H9 (cell line): ENCODE data around the gene FAM78B. TPM values are rescaled to one million over a fixed set of nuclear protein-coding genes. Genes with fewer than 3 reads are reported as not detected.
A peak's percentile ranks its signal among the peaks of the same experiment; 100 is the strongest.

Experiments
- DNase-seq: peaks from one replicate; pipeline ENCODE4 v3.0.0-alpha.2; 2017
- H2AFZ ChIP-seq: one replicate; pipeline ENCODE4 v1.6.1; 2013; ENCODE audit warnings: mild to moderate bottlenecking, low read length, control low read depth, moderate library complexity
- H2AK5ac ChIP-seq: 2 replicates; pipeline ENCODE4 v1.6.1; 2013; ENCODE audit warnings: low read length, control low read depth, mixed read lengths; ENCODE audit not compliant: insufficient read length
- H2BK120ac ChIP-seq: one replicate; pipeline ENCODE4 v1.6.1; 2013; ENCODE audit warnings: low read depth, mild to moderate bottlenecking, low read length, control low read depth, inconsistent platforms; ENCODE audit not compliant: poor library complexity, severe bottlenecking
- H2BK12ac ChIP-seq: 2 replicates; pipeline ENCODE4 v1.6.1; 2013; ENCODE audit warnings: low read length, control low read depth, mixed read lengths, low read depth; ENCODE audit not compliant: insufficient read length
- H2BK15ac ChIP-seq: 2 replicates; pipeline ENCODE4 v1.6.1; 2013; ENCODE audit warnings: low read depth, low read length, control low read depth
- H2BK20ac ChIP-seq: one replicate; pipeline ENCODE4 v1.6.1; 2013; ENCODE audit warnings: low read depth, mild to moderate bottlenecking, low read length, control low read depth, inconsistent platforms; ENCODE audit not compliant: poor library complexity, severe bottlenecking
- H2BK5ac ChIP-seq: 2 replicates; pipeline ENCODE4 v1.6.1; 2013; ENCODE audit warnings: low read length, control low read depth, mixed read lengths; ENCODE audit not compliant: insufficient read length
- H3K14ac ChIP-seq: 2 replicates; pipeline ENCODE4 v1.6.1; 2013; ENCODE audit warnings: low read length, control low read depth; ENCODE audit not compliant: insufficient read depth
- H3K18ac ChIP-seq: 2 replicates; pipeline ENCODE4 v1.6.1; 2013; ENCODE audit warnings: low read depth, mild to moderate bottlenecking, mixed read lengths, low read length, control low read depth; ENCODE audit not compliant: insufficient read length
- H3K23ac ChIP-seq: 2 replicates; pipeline ENCODE4 v1.6.1; 2013; ENCODE audit warnings: low read length, control low read depth, mixed read lengths, low read depth; ENCODE audit not compliant: insufficient read length
- H3K23me2 ChIP-seq: 2 replicates; pipeline ENCODE4 v1.6.1; 2013; ENCODE audit warnings: low read depth, mild to moderate bottlenecking, mixed read lengths, low read length, control low read depth; ENCODE audit not compliant: insufficient read length, poor library complexity, severe bottlenecking
- H3K27ac ChIP-seq: 2 replicates; pipeline ENCODE4 v1.5.1; 2013; ENCODE audit warnings: low read length, control low read depth, mixed read lengths, low read depth; ENCODE audit not compliant: insufficient read length
- H3K27me3 ChIP-seq: 2 replicates; pipeline ENCODE4 v1.6.1; 2013; ENCODE audit warnings: low read length, control low read depth, inconsistent platforms; ENCODE audit not compliant: insufficient read depth
- H3K4ac ChIP-seq: 2 replicates; pipeline ENCODE4 v1.6.1; 2013; ENCODE audit warnings: low read depth, mild to moderate bottlenecking, control low read depth, inconsistent platforms, low read length, moderate library complexity
- H3K4me1 ChIP-seq: 2 replicates; pipeline ENCODE4 v1.6.1; 2013; ENCODE audit warnings: low read length, control low read depth, inconsistent platforms; ENCODE audit not compliant: insufficient read depth
- H3K4me2 ChIP-seq: 2 replicates; pipeline ENCODE4 v1.6.1; 2013; ENCODE audit warnings: low read length, control low read depth, mixed read lengths; ENCODE audit not compliant: insufficient read length, insufficient read depth
- H3K56ac ChIP-seq: 2 replicates; pipeline ENCODE4 v1.6.1; 2013; ENCODE audit warnings: low read depth, mild to moderate bottlenecking, mixed read lengths, low read length, control low read depth; ENCODE audit not compliant: insufficient read length
- H3K79me1 ChIP-seq: 2 replicates; pipeline ENCODE4 v1.6.1; 2013; ENCODE audit warnings: low read depth, mild to moderate bottlenecking, moderate library complexity, low read length, control low read depth, inconsistent platforms; ENCODE audit not compliant: insufficient read depth, poor library complexity, severe bottlenecking
- H3K79me2 ChIP-seq: 2 replicates; pipeline ENCODE4 v1.6.1; 2013; ENCODE audit warnings: low read length, control low read depth, inconsistent platforms; ENCODE audit not compliant: insufficient read depth
- H3K9ac ChIP-seq: 2 replicates; pipeline ENCODE4 v1.6.1; 2013; ENCODE audit warnings: low read length, control low read depth, mixed read lengths; ENCODE audit not compliant: insufficient read length; ENCODE audit errors: extremely low read depth
- H3K9me3 ChIP-seq: one replicate; pipeline ENCODE4 v1.6.1; 2013; ENCODE audit warnings: low read depth, low read length, inconsistent platforms; ENCODE audit not compliant: control insufficient read depth
- H3T11ph ChIP-seq: one replicate; pipeline ENCODE4 v1.6.1; 2013; ENCODE audit warnings: mild to moderate bottlenecking, low read length, control low read depth, inconsistent platforms
- H4K20me1 ChIP-seq: one replicate; pipeline ENCODE4 v1.6.1; 2013; ENCODE audit not compliant: control insufficient read depth, insufficient read length, insufficient read depth
- H4K5ac ChIP-seq: 2 replicates; pipeline ENCODE4 v1.6.1; 2013; ENCODE audit warnings: low read depth, mild to moderate bottlenecking, mixed read lengths, low read length, control low read depth; ENCODE audit not compliant: insufficient read length
- H4K8ac ChIP-seq: replicated peaks from 2 replicates; pipeline ENCODE4 v1.6.1; 2013; ENCODE audit warnings: low read length, control low read depth, mixed read lengths, low read depth; ENCODE audit not compliant: insufficient read length
- H4K91ac ChIP-seq: 2 replicates; pipeline ENCODE4 v1.6.1; 2013; ENCODE audit warnings: low read depth, mild to moderate bottlenecking, moderate library complexity, mixed read lengths, low read length, control low read depth; ENCODE audit not compliant: insufficient read length
- H3K27ac Mint-ChIP-seq, 3 experiments: 2 replicates in 2 of 3; 3 replicates in 1 of 3; pipeline ENCODE4 v1.8.0; 2020 to 2021; ENCODE audit warnings: mixed read lengths in 3 of 3, mild to moderate bottlenecking in 1 of 3, moderate library complexity in 1 of 3
- H3K27me3 Mint-ChIP-seq: 2 replicates; pipeline ENCODE4 v1.8.0; 2021; ENCODE audit warnings: low read depth, mild to moderate bottlenecking, moderate library complexity, mixed read lengths
- H3K36me3 Mint-ChIP-seq, 3 experiments: 2 replicates in 2 of 3; 3 replicates in 1 of 3; pipeline ENCODE4 v1.8.0; 2020 to 2021; ENCODE audit warnings: low read depth in 3 of 3, mixed read lengths in 3 of 3; ENCODE audit not compliant: insufficient read depth in 1 of 3
- H3K4me1 Mint-ChIP-seq, 2 experiments: 2 replicates each; pipeline ENCODE4 v1.8.0; 2020; ENCODE audit warnings: mixed read lengths in 2 of 2
- H3K4me3 Mint-ChIP-seq, 2 experiments: 2 replicates in 1 of 2; 3 replicates in 1 of 2; pipeline ENCODE4 v1.8.0; 2020 to 2021; ENCODE audit warnings: mild to moderate bottlenecking in 2 of 2, mixed read lengths in 2 of 2, moderate library complexity in 1 of 2
- H3K9me3 Mint-ChIP-seq, 2 experiments: 2 replicates in 1 of 2; 3 replicates in 1 of 2; pipeline ENCODE4 v1.8.0; 2020; ENCODE audit warnings: mild to moderate bottlenecking in 2 of 2, mixed read lengths in 2 of 2, moderate library complexity in 1 of 2
- WGBS: extraction: QIAGEN DNeasy Blood & Tissue Kit; methylation state at CpG from one replicate; pipeline ENCODE4 v1.1.7; 2013; ENCODE audit warnings: missing lambda C conversion rate, low lambda C conversion rate, mixed read lengths; ENCODE audit not compliant: insufficient read length; ENCODE audit errors: extremely low coverage; 5-methylcytosine and 5-hydroxymethylcytosine counted together
- total RNA-seq: library from RNA; stranded (reverse); gene quantifications from 2 replicates; pipeline ENCODE4 v1.2.1, GENCODE V29; 2021
- TF ChIP-seq, protein P1 (sequence below): fragments of 200-600 bp; sonication (generic); conservative IDR thresholded peaks from 3 replicates; pipeline ENCODE4 v1.8.0; 2021; ENCODE audit warnings: antibody characterized with exemption, mild to moderate bottlenecking

Gene FAM78B
- total RNA-seq, 1 experiment from 2014 or later: 2.3 TPM

DNA sequence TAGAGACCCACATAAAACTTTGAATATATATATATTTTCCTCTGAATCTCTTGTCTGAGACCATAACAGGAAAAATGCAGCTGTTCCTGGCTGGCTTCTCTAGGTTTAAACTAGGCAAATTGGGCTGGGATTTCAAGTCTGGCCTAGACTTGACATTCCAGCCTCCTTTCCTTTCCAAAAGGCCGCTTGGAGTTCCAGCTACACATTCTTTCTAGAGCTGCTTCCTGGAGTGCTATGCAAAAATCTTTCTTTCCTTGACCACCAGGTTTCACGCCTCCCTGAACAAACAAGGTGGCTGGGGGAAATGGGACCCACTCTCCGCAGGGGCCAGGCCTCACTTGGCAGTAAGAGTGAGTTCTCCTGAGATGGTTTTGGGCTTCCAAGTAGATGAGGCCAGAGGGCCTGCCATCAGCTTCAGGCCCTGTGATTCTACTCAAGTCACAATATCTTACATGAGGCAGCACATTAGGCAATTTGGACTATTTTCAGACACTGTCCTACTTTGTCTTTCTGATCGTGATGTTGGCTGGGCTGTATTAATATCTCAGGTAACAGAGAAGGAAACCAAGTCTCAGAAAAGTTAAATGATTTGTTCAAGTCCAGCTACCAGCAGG lies 102.4 kb downstream of the FAM78B start:
- Histone ChIP-seq H4K8ac (no peak overlapping the region), H3K79me2 (no peaks in the 10 kb centered on the region), H3K4ac (no peak overlapping the region), H4K91ac (no peak overlapping the region), H3K56ac (no peak overlapping the region), H2AFZ (no peak overlapping the region), H2BK12ac (no peak overlapping the region), H3K4me2 (no peak overlapping the region), H3K23me2 (no peaks in the 10 kb centered on the region), H3K23ac (no peak overlapping the region), H3K27ac (no peak overlapping the region), H3K27me3 (no peaks in the 10 kb centered on the region), H3K79me1 (no peaks in the 10 kb centered on the region), H3K18ac (no peak overlapping the region), H2AK5ac (no peak overlapping the region), H3T11ph (no peak overlapping the region), H2BK20ac (no peak overlapping the region), H3K9ac (no peak overlapping the region), H4K5ac (no peak overlapping the region), H3K4me1 (no peaks in the 10 kb centered on the region; the same call in 1 of the 2 replicates), H2BK5ac (no peak overlapping the region), H3K14ac (no peak overlapping the region), H2BK120ac (no peak overlapping the region), H3K9me3 (no peaks in the 10 kb centered on the region), H2BK15ac (no peak overlapping the region), H4K20me1 (no peaks in the 10 kb centered on the region)
- H3K9me3 Mint-ChIP-seq: no peaks in the 10 kb centered on the region; a peak in 1 of 5 replicates
- H3K4me3 Mint-ChIP-seq: no peak overlapping the region
- peaks cover 2% of the 10 kb centered on the region; the same call in 1 of the 2 replicates for H3K27me3 Mint-ChIP-seq
- TF ChIP-seq, protein P1, sequence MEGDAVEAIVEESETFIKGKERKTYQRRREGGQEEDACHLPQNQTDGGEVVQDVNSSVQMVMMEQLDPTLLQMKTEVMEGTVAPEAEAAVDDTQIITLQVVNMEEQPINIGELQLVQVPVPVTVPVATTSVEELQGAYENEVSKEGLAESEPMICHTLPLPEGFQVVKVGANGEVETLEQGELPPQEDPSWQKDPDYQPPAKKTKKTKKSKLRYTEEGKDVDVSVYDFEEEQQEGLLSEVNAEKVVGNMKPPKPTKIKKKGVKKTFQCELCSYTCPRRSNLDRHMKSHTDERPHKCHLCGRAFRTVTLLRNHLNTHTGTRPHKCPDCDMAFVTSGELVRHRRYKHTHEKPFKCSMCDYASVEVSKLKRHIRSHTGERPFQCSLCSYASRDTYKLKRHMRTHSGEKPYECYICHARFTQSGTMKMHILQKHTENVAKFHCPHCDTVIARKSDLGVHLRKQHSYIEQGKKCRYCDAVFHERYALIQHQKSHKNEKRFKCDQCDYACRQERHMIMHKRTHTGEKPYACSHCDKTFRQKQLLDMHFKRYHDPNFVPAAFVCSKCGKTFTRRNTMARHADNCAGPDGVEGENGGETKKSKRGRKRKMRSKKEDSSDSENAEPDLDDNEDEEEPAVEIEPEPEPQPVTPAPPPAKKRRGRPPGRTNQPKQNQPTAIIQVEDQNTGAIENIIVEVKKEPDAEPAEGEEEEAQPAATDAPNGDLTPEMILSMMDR: no peak
- no peak for DNase-seq
- no peaks in the 10 kb centered on the region for H3K36me3 Mint-ChIP-seq
- no CpG with 5 or more reads among the region's 4 CpGs for WGBS
- H3K27ac Mint-ChIP-seq: peak overlapping the region in 1 of 3 experiments; percentile 28; a peak in 2 of 7 replicates
- peaks cover 11 to 12% of the 10 kb centered on the region in 2 experiments for H3K4me1 Mint-ChIP-seq
